Endothelial cell (in vitro differentiated cells): Measurements from ENCODE around the gene TMEM181. TPM values are rescaled to one million over a fixed set of nuclear protein-coding genes. Genes with fewer than 3 reads are reported as not detected.
A peak's percentile ranks its signal among the peaks of the same experiment; 100 is the strongest.

Source experiments
- DNase-seq: peaks from one replicate; pipeline ENCODE4 v3.0.0; 2021; ENCODE audit warnings: low spot score
- H3K27ac Mint-ChIP-seq: one replicate; pipeline ENCODE4 v1.8.0; 2021; ENCODE audit warnings: mixed read lengths, inconsistent platforms; ENCODE audit not compliant: unreplicated experiment
- H3K27me3 Mint-ChIP-seq: one replicate; pipeline ENCODE4 v1.8.0; 2021; ENCODE audit warnings: mild to moderate bottlenecking, moderate library complexity, mixed read lengths, inconsistent platforms; ENCODE audit not compliant: unreplicated experiment
- H3K36me3 Mint-ChIP-seq: one replicate; pipeline ENCODE4 v1.8.0; 2021; ENCODE audit warnings: mild to moderate bottlenecking, low read depth, mixed read lengths, inconsistent platforms; ENCODE audit not compliant: unreplicated experiment
- H3K4me1 Mint-ChIP-seq: one replicate; pipeline ENCODE4 v1.8.0; 2021; ENCODE audit warnings: mild to moderate bottlenecking, mixed read lengths, inconsistent platforms; ENCODE audit not compliant: unreplicated experiment
- H3K4me3 Mint-ChIP-seq: one replicate; pipeline ENCODE4 v1.8.0; 2021; ENCODE audit warnings: mild to moderate bottlenecking, mixed read lengths, inconsistent platforms; ENCODE audit not compliant: unreplicated experiment
- H3K9me3 Mint-ChIP-seq: one replicate; pipeline ENCODE4 v1.8.0; 2021; ENCODE audit warnings: mixed read lengths, inconsistent platforms; ENCODE audit not compliant: unreplicated experiment
- CTCF ChIP-seq: fragments of 200-600 bp; sonication (generic); IDR thresholded peaks from one replicate; pipeline ENCODE4 v1.5.0; 2021; ENCODE audit warnings: antibody characterized with exemption; ENCODE audit not compliant: unreplicated experiment
- total RNA-seq: library from RNA; stranded (reverse); fragmentation: NEBNext Ultra II Directional; extraction: Animal tissue kit (Norgen Biotek cat#: 25700); gene quantifications from one replicate; pipeline ENCODE4 v1.2.1, GENCODE V29; 2021; ENCODE audit not compliant: unreplicated experiment

The TMEM181 gene
- total RNA-seq, 1 donor from 2014 or later, result 29.5 TPM

- DNase-seq, result no peak
- TF ChIP-seq CTCF, result no peak
- no peak overlapping the region for H3K4me3 Mint-ChIP-seq
- H3K4me1 Mint-ChIP-seq, result peaks cover 43% of the 10 kb centered on the region
- H3K27me3 Mint-ChIP-seq, result peaks cover 19% of the 10 kb centered on the region
- H3K27ac Mint-ChIP-seq, result peak overlapping the region; percentile 42
- H3K36me3 Mint-ChIP-seq, result peaks cover under 1% of the 10 kb centered on the region
- H3K9me3 Mint-ChIP-seq, result no peaks in the 10 kb centered on the region
Measured at GRCh38 chr6:158566207-158566818, 6.4 kb downstream of the TMEM181 start.

GRCh38 chr6:158567152-158567551, 7.3 kb downstream of the TMEM181 start:
- no peaks in the 10 kb centered on the region for H3K36me3 Mint-ChIP-seq
- no peak overlapping the region for H3K27ac Mint-ChIP-seq
- no peak for DNase-seq
- H3K4me1 Mint-ChIP-seq, result peaks cover 41% of the 10 kb centered on the region
- peaks cover 17% of the 10 kb centered on the region for H3K27me3 Mint-ChIP-seq
- H3K4me3 Mint-ChIP-seq, result no peak overlapping the region
- no peak for TF ChIP-seq CTCF
- H3K9me3 Mint-ChIP-seq, result no peaks in the 10 kb centered on the region

- H3K27me3 Mint-ChIP-seq, result peaks cover 17% of the 10 kb centered on the region
- no peak for TF ChIP-seq CTCF
- H3K9me3 Mint-ChIP-seq, result no peaks in the 10 kb centered on the region
- H3K4me1 Mint-ChIP-seq, result peaks cover 43% of the 10 kb centered on the region
- peaks cover 4% of the 10 kb centered on the region for H3K36me3 Mint-ChIP-seq
- DNase-seq, result no peak
- peak overlapping the region; percentile 0 for H3K27ac Mint-ChIP-seq
- H3K4me3 Mint-ChIP-seq, result peak overlapping the region; percentile 3
Measured at GRCh38 chr6:158567871-158568401, 8.0 kb downstream of the TMEM181 start.

- Mint-ChIP-seq H3K9me3 (no peaks in the 10 kb centered on the region), H3K36me3 (peaks cover 9% of the 10 kb centered on the region), H3K4me1 (peaks cover 47% of the 10 kb centered on the region), H3K4me3 (no peak overlapping the region), H3K27me3 (peaks cover 19% of the 10 kb centered on the region), H3K27ac (no peak overlapping the region)
- no peak for DNase-seq
- TF ChIP-seq CTCF, result no peak
Measured at GRCh38 chr6:158568549-158568948, 8.7 kb downstream of the TMEM181 start.

GRCh38 chr6:158569036-158569435, 9.1 kb downstream of the TMEM181 start:
- Mint-ChIP-seq H3K4me1 (peaks cover 48% of the 10 kb centered on the region), H3K36me3 (peaks cover 10% of the 10 kb centered on the region), H3K9me3 (no peaks in the 10 kb centered on the region), H3K27ac (no peak overlapping the region), H3K4me3 (no peak overlapping the region), H3K27me3 (peaks cover 19% of the 10 kb centered on the region)
- TF ChIP-seq CTCF, result no peak
- no peak for DNase-seq
